ENCODE data around the gene MGRN1. TPM values are rescaled to one million over a fixed set of nuclear protein-coding genes. Genes with fewer than 3 reads are reported as not detected.
A peak's percentile ranks its signal among the peaks of the same experiment; 100 is the strongest.

MGRN1 gene
- total and polyA plus RNA-seq, 12 donors: 19.2 to 73.5 (median 40.8) TPM

DNA sequence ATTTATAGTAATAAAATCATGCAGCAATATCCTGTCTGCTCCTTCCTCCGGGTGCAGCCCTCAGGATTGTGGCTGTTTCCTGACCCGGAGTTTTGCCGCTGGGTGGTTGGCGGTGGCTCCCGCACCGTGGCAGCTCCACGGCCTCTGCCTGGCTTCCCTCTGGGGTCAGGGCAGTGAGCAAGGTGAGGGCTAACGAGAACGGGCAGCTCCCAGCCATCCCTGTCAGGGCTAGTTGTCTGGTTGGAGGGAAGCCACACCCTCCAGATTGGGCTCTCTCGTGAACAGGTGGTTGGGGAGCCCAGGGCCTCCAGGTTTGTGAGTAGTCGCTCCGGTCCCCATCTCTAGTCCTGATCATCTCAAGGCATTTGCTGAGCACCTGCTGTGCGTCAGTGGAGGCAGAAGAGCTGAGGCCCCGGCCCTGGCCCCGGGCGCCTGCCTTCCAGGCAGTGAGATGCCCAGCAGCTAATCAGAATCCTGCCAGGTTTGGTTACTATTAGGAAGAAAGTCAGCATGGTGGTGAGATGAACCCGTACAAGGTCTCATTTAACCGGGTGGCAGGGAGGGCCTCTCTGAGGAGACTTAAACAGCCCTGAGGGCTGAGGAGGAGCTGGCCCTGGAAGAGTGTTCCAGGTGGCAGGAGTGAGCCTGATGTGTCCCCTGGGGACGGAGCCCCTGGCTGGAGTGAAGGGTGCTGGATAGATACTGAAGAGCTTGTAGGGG is 66.5 kb downstream of the MGRN1 start:
- no peaks in the 10 kb centered on the region for H3K27me3 ChIP-seq
- intact Hi-C loops (cut with DNase I): loop anchor here in 1 of 10 donors (5.0 kb wide), 1 partner anchor 266 kb away; the partner anchor contains the start of gene SEC14L5
- peaks cover 8 to 38% (median 26%) of the 10 kb centered on the region in 9 donors for H3K4me1 ChIP-seq
- TF ChIP-seq, protein P1, sequence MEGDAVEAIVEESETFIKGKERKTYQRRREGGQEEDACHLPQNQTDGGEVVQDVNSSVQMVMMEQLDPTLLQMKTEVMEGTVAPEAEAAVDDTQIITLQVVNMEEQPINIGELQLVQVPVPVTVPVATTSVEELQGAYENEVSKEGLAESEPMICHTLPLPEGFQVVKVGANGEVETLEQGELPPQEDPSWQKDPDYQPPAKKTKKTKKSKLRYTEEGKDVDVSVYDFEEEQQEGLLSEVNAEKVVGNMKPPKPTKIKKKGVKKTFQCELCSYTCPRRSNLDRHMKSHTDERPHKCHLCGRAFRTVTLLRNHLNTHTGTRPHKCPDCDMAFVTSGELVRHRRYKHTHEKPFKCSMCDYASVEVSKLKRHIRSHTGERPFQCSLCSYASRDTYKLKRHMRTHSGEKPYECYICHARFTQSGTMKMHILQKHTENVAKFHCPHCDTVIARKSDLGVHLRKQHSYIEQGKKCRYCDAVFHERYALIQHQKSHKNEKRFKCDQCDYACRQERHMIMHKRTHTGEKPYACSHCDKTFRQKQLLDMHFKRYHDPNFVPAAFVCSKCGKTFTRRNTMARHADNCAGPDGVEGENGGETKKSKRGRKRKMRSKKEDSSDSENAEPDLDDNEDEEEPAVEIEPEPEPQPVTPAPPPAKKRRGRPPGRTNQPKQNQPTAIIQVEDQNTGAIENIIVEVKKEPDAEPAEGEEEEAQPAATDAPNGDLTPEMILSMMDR (IDR thresholded peaks at IDR 0.05): no peak
- no peaks in the 10 kb centered on the region for H3K9me3 ChIP-seq
- DNase-seq (no peak), ATAC-seq (no peak)
- no peak overlapping the region for H3K4me3 ChIP-seq
- WGBS, 2 donors: 69 to 73% methylated on average over 19 of the region's 19 CpGs
- no peak overlapping the region for H3K27ac ChIP-seq
- peaks cover 0 to 59% (median 7%) of the 10 kb centered on the region in 9 donors for H3K36me3 ChIP-seq

GRCh38 chr16:4691666-4692412 is 67.2 kb downstream of the MGRN1 start:
- no peak overlapping the region for H3K4me3 ChIP-seq
- TF ChIP-seq, protein P1 (IDR thresholded peaks at IDR 0.05): no peak
- H3K27me3 ChIP-seq: no peaks in the 10 kb centered on the region
- intact Hi-C loops (cut with DNase I): loop anchor here in 1 of 10 donors (5.0 kb wide), 1 partner anchor 265 kb away; the partner anchor contains the start of gene SEC14L5
- DNase-seq: no peak
- peaks cover 13 to 38% (median 26%) of the 10 kb centered on the region in 9 donors for H3K4me1 ChIP-seq
- H3K9me3 ChIP-seq: no peaks in the 10 kb centered on the region
- WGBS, 2 donors: 80 to 85% methylated on average over 20 of the region's 20 CpGs
- H3K36me3 ChIP-seq: peaks cover 0 to 59% (median 5%) of the 10 kb centered on the region in 9 donors
- no peak for ATAC-seq
- peak overlapping the region in 1 of 10 donors; percentile 74 for H3K27ac ChIP-seq

DNA sequence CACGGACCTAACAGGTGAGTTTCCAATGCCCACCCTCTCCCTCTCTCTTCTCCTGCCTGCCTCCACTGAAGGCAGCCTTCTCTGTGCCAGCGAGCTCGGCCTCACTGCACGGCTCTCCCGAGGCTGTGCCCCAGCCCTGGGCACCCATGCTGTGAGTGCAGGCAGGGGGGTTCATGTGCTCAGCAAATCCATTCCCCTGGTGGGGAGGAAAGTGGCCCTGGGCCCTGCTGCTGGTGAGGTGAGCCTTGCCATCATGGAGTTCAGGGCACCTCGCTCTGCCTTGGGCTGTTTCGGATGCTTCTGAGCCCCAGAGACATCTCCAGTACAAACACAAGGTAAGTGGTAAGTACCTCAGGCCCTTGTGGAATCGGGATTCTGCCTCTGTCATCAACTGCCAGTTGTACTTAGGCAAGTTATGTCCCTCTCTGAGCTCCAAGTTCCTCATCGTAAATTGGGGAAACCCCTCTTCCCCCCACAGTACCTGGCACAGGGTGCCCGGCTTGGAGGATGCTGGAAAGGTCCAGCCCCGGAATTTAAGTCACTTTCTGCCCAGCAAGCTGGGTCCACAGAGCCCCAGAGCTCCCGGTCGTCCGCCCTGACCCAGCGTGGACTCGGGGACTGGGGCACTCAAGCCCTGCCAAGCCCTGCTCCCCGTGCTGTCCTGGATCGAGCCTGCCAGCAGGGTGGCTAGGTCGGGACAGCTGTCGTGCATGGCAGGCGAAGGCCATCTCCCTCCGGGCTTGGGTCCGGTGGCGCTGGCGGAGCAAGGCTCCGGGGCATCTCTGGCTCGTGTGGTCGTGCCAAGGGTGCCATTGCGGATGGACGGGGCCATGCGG is 68.1 kb downstream of the MGRN1 start:
- peaks cover 0 to 62% (median 9%) of the 10 kb centered on the region in 9 donors for H3K36me3 ChIP-seq
- TF ChIP-seq, protein P1 (IDR thresholded peaks at IDR 0.05): no peak
- H3K4me1 ChIP-seq: peaks cover 15 to 38% (median 26%) of the 10 kb centered on the region in 9 donors
- ATAC-seq (peak; percentile 1 to 27 (median 6)), DNase-seq (no peak)
- peak overlapping the region in 9 of 10 donors; percentile 64 to 96 (median 90) for H3K27ac ChIP-seq
- peak overlapping the region; percentile 78 to 100 (median 90) for H3K4me3 ChIP-seq
- no peaks in the 10 kb centered on the region for H3K27me3 ChIP-seq
- 21 to 23% methylated on average over 31 of the region's 31 CpGs for WGBS, 2 donors
- intact Hi-C loops (cut with DNase I): loop anchor here in 1 of 10 donors (5.0 kb wide), 1 partner anchor 265 kb away; the partner anchor contains the start of gene SEC14L5
- H3K9me3 ChIP-seq: no peaks in the 10 kb centered on the region
